Daoy (cell line): Measurements from ENCODE around the gene RHBDL1. TPM values are rescaled to one million over a fixed set of nuclear protein-coding genes. Genes with fewer than 3 reads are reported as not detected.

Experiments
- DNase-seq: peaks from one replicate; pipeline ENCODE4 v3.0.0-alpha.2; 2015; ENCODE audit warnings: low read depth
- total RNA-seq: library from RNA; depleted of rRNA; stranded (reverse); fragments of >200 nt; shearing (Covaris generic); gene quantifications from 2 replicates; pipeline ENCODE4 v1.2.3, GENCODE V29; 2014

The RHBDL1 gene
- total RNA-seq, 1 experiment from 2014 or later: 0.11 TPM

- DNase-seq: no peak
Measured at GRCh38 chr16:705431-706188, 30.1 kb downstream of the RHBDL1 start, which contains the start of gene FBXL16. Gene FBXL16 (minus strand): TSS chr16:705801. CDS start chr16:697405, 8,396 bp downstream.

GRCh38 chr16:706189-707061 is 31.0 kb downstream of the RHBDL1 start:
- no peak for DNase-seq

GRCh38 chr16:707062-707538 is 31.6 kb downstream of the RHBDL1 start:
- no peak for DNase-seq

- no peak for DNase-seq
Measured at GRCh38 chr16:708019-708418, 32.5 kb downstream of the RHBDL1 start.

GRCh38 chr16:708959-709358 is 33.5 kb downstream of the RHBDL1 start:
- DNase-seq: no peak

GRCh38 chr16:709566-710499 is 34.4 kb downstream of the RHBDL1 start:
- DNase-seq: peak; percentile 84

GRCh38 chr16:710500-711075 is 35.1 kb downstream of the RHBDL1 start:
- no peak for DNase-seq

- DNase-seq: no peak
Measured at GRCh38 chr16:711084-711483, 35.6 kb downstream of the RHBDL1 start.

- DNase-seq: peak; percentile 77
Measured at GRCh38 chr16:711548-712320, 36.3 kb downstream of the RHBDL1 start.

- DNase-seq: peak; percentile 93
Measured at GRCh38 chr16:712740-713250, 37.3 kb downstream of the RHBDL1 start.

- DNase-seq: peak; percentile 51
Measured at GRCh38 chr16:714079-714478, 38.6 kb downstream of the RHBDL1 start.

GRCh38 chr16:714558-715476 is 39.3 kb downstream of the RHBDL1 start, which contains the start of gene METRN:
Gene METRN (plus strand): TSS chr16:715118. CDS start chr16:715290, 172 bp downstream.
- DNase-seq: peak; percentile 91

- peak; percentile 50 for DNase-seq
Measured at GRCh38 chr16:715477-716199, 40.2 kb downstream of the RHBDL1 start.

GRCh38 chr16:716200-716568 is 40.7 kb downstream of the RHBDL1 start:
- peak; percentile 37 for DNase-seq

- no peak for DNase-seq
Measured at GRCh38 chr16:716768-717325, 41.4 kb downstream of the RHBDL1 start.

GRCh38 chr16:717450-718245 is 42.2 kb downstream of the RHBDL1 start:
- no peak for DNase-seq

- DNase-seq: no peak
Measured at GRCh38 chr16:718389-718788, 42.9 kb downstream of the RHBDL1 start.
